ENCODE data around the gene TENM3.

The TENM3 gene

DNA sequence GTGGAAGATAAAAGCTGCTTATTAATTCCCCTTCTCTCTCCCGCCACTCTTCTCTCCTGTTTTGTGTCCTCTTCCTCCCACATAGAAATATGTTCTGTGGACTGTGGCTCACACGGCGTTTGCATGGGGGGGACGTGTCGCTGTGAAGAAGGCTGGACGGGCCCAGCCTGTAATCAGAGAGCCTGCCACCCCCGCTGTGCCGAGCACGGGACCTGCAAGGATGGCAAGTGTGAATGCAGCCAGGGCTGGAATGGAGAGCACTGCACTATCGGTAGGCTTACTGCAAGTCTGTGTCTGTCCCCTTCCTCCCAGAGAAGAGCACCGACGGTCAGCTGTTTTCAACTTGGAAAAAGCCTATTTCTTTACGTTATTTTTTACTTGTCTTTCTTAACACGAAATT is 444.9 kb downstream of the TENM3 start:
- Histone ChIP-seq H3K9me3 (no peaks in the 10 kb centered on the region), H3K27me3 (no peaks in the 10 kb centered on the region), H3K36me3 (peaks cover 15% of the 10 kb centered on the region), H3K4me3 (ENCODE audit: low read depth, low read length) (no peak overlapping the region), H3K4me1 (no peaks in the 10 kb centered on the region; the same call in 1 of the 2 replicates)
- TF ChIP-seq, protein P1, sequence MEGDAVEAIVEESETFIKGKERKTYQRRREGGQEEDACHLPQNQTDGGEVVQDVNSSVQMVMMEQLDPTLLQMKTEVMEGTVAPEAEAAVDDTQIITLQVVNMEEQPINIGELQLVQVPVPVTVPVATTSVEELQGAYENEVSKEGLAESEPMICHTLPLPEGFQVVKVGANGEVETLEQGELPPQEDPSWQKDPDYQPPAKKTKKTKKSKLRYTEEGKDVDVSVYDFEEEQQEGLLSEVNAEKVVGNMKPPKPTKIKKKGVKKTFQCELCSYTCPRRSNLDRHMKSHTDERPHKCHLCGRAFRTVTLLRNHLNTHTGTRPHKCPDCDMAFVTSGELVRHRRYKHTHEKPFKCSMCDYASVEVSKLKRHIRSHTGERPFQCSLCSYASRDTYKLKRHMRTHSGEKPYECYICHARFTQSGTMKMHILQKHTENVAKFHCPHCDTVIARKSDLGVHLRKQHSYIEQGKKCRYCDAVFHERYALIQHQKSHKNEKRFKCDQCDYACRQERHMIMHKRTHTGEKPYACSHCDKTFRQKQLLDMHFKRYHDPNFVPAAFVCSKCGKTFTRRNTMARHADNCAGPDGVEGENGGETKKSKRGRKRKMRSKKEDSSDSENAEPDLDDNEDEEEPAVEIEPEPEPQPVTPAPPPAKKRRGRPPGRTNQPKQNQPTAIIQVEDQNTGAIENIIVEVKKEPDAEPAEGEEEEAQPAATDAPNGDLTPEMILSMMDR (IDR thresholded peaks at IDR 0.05; ENCODE audit: low read depth, low read length) = no peak
- DNase-seq = no peak

DNA sequence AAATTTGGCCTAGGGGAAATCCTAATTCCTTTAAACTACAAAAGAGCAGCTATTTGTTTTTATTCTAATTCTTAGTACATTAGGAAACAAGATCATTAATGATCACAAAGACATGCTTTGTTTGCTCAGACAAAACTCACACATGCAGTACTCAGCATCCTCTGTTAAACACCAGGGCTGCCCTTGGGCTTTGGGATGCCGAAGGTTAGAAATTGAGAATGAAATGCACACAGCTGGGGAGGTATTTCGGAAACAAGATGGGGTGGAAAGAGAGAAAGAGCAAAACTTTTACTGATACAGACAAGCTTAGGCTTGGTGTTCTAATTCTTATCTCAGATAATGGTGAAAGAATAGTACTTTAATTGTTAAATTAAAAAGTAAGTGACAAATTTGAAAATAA is 451.3 kb downstream of the TENM3 start:
- H3K9me3 ChIP-seq = no peaks in the 10 kb centered on the region
- DNase-seq = no peak
- no peaks in the 10 kb centered on the region for H3K4me1 ChIP-seq
- peaks cover 6% of the 10 kb centered on the region; the same call in 1 of the 2 replicates for H3K36me3 ChIP-seq
- no peaks in the 10 kb centered on the region for H3K27me3 ChIP-seq
- H3K4me3 ChIP-seq (ENCODE audit: low read depth, low read length) = no peak overlapping the region
- TF ChIP-seq, protein P1 (IDR thresholded peaks at IDR 0.05; ENCODE audit: low read depth, low read length) = no peak

DNA sequence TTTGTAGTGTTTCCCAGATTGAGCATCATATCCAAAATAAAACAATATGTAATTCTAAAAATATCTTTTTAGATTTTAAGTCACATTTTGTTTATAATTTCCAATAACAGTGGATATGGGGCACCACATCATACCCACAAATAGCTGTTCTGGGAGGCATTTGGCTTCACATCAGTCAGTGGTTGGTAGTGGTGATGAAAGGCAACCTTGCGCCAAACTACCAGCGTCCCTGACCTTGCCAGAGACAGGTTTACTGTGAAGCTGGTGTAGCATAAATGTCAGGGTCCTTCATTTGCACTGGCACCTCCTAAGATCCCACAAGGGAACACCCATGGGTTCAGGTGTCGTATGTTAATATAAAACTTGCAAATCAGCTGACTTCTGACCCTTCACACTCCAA is 451.8 kb downstream of the TENM3 start:
- H3K27me3 ChIP-seq = no peaks in the 10 kb centered on the region
- no peaks in the 10 kb centered on the region for H3K4me1 ChIP-seq
- no peak for DNase-seq
- H3K9me3 ChIP-seq = no peaks in the 10 kb centered on the region
- H3K36me3 ChIP-seq = peaks cover 6% of the 10 kb centered on the region; the same call in 1 of the 2 replicates
- no peak overlapping the region for H3K4me3 ChIP-seq (ENCODE audit: low read depth, low read length)
- TF ChIP-seq, protein P1 (IDR thresholded peaks at IDR 0.05; ENCODE audit: low read depth, low read length) = no peak

DNA sequence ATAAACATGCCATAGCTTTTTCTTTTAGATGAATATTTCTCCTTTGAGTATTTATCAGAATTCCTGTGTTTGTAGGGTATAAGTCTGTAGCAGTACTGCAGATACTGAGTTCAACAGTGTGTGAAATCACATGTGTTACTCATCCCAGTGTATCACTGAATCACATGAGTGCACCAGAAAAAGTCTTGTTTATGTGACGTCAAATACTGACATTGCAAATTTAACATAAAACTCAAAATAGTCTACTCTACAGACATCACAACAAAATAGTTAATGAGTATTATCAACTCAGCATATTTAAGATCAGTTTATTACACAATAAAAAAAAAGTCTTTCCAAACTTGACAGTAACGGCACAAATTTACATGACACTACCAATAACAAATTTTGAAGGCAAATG is 452.6 kb downstream of the TENM3 start:
- no peak for DNase-seq
- no peaks in the 10 kb centered on the region for H3K4me1 ChIP-seq
- H3K9me3 ChIP-seq = no peaks in the 10 kb centered on the region
- H3K27me3 ChIP-seq = no peaks in the 10 kb centered on the region
- TF ChIP-seq, protein P1 (IDR thresholded peaks at IDR 0.05; ENCODE audit: low read depth, low read length) = no peak
- H3K4me3 ChIP-seq (ENCODE audit: low read depth, low read length) = no peak overlapping the region
- H3K36me3 ChIP-seq = peaks cover 6% of the 10 kb centered on the region; the same call in 1 of the 2 replicates

DNA sequence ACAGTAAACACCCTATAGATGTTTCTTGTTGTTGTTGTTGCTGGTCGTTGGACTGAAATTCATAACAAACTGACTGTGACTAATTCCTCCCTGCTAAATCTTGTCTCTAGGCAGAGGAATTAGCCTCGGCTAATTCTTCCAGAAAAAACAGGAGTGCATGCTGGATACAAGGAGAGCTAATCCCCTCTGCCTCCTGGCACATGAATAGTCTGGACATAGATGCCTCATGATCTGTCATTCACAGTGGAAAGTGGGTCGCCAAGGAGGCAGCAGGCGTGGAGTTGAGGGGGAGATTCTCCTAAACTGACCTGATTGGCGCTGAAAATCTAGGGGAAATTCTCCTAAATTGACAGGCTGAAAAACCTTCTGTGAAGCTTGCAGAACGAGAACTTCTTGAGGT is 453.9 kb downstream of the TENM3 start:
- peaks cover 6% of the 10 kb centered on the region; the same call in 1 of the 2 replicates for H3K36me3 ChIP-seq
- H3K27me3 ChIP-seq = no peaks in the 10 kb centered on the region
- H3K4me3 ChIP-seq (ENCODE audit: low read depth, low read length) = no peak overlapping the region
- no peaks in the 10 kb centered on the region for H3K9me3 ChIP-seq
- TF ChIP-seq, protein P1 (IDR thresholded peaks at IDR 0.05; ENCODE audit: low read depth, low read length) = no peak
- H3K4me1 ChIP-seq = no peaks in the 10 kb centered on the region
- no peak for DNase-seq

DNA sequence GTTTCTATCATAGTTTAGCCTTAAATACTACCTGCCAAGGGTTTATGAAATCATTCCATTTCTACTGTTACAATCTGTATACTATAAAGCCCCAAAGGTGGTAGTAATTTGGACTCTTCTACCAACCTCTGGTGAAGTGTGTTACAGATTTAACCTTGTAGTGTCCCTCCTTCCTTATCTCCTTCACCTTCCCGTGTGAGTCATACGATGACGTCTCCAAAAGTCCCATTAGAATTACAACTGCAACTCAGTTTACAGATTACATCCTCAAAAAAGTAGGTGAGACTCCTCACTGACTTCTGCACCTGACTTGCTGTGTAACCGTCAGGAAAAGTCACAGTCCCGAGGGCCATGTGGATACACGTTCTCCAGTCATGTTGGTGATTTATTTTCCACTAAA is 455.0 kb downstream of the TENM3 start:
- TF ChIP-seq, protein P1 (IDR thresholded peaks at IDR 0.05; ENCODE audit: low read depth, low read length) = no peak
- no peak for DNase-seq
- no peaks in the 10 kb centered on the region for H3K9me3 ChIP-seq
- no peaks in the 10 kb centered on the region for H3K4me1 ChIP-seq
- peaks cover 6% of the 10 kb centered on the region; the same call in 1 of the 2 replicates for H3K36me3 ChIP-seq
- H3K4me3 ChIP-seq (ENCODE audit: low read depth, low read length) = no peak overlapping the region
- no peaks in the 10 kb centered on the region for H3K27me3 ChIP-seq

Data from BE2C (cell line).